ENCODE measurements around the gene RUNX2. TPM values are rescaled to one million over a fixed set of nuclear protein-coding genes. Genes with fewer than 3 reads are reported as not detected.

Gene RUNX2
- total and polyA plus RNA-seq, 9 of the 15 experiments (the other 6 are each of a cell fraction or from before 2014, with no cell fraction given): 0.29 to 1.00 (median 0.43) TPM

DNA sequence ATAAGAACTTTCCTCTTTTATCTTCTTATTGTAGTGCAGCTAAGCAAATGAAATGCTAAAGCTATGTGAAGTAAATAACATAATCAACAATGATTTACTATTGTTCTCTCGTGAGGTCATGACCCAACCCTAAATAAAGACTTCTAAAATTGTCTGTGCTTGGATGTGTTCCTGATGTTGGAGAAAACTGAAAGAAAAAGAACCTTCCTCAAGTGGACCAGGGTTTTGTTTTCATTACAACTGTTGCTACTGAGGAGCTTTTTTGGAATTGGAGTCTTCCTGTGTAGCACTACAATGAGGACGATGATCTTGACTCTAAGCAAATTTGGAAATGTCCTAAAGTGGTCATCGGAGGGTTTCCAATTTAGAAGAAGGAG lies 109.3 kb downstream of the RUNX2 start (continued):
- TF ChIP-seq HIVEP1 (CRISPR knock-in tag; IDR thresholded peaks at IDR 0.05) (no peak), ZNF316 (IDR thresholded peaks at IDR 0.05) (no peak), NR2C1 (IDR thresholded peaks at IDR 0.05) (no peak), NR2C1 (tag; IDR thresholded peaks at IDR 0.05) (peak; percentile 13; the same call in 1 of the 2 replicates), HDAC2 (IDR thresholded peaks at IDR 0.05) (no peak), RBM39 (optimal IDR thresholded peaks at IDR 0.05; ENCODE audit: low read depth, low read length) (no peak), FOXJ3 (CRISPR knock-in tag; IDR thresholded peaks at IDR 0.05) (no peak), PHF20 (IDR thresholded peaks at IDR 0.05; ENCODE audit: partially characterized antibody) (no peak), FOXA3 (CRISPR knock-in tag; conservative IDR thresholded peaks at IDR 0.05 in 1 of 2, IDR thresholded peaks at IDR 0.05 in 1 of 2) (no peak), FOSL1 (tag; conservative IDR thresholded peaks at IDR 0.05) (no peak; the same call in 1 of the 2 replicates), ZKSCAN8 (CRISPR knock-in tag; IDR thresholded peaks at IDR 0.05) (peak; percentile 14; the same call in 1 of the 2 replicates), ELF1 (tag; IDR thresholded peaks at IDR 0.05) (no peak), HNRNPK (IDR thresholded peaks at IDR 0.05; ENCODE audit: low read depth, low read length, poor library complexity, severe bottlenecking) (no peak), ZNF212 (CRISPR knock-in tag; IDR thresholded peaks at IDR 0.05) (no peak)
- TF ChIP-seq, protein P1, sequence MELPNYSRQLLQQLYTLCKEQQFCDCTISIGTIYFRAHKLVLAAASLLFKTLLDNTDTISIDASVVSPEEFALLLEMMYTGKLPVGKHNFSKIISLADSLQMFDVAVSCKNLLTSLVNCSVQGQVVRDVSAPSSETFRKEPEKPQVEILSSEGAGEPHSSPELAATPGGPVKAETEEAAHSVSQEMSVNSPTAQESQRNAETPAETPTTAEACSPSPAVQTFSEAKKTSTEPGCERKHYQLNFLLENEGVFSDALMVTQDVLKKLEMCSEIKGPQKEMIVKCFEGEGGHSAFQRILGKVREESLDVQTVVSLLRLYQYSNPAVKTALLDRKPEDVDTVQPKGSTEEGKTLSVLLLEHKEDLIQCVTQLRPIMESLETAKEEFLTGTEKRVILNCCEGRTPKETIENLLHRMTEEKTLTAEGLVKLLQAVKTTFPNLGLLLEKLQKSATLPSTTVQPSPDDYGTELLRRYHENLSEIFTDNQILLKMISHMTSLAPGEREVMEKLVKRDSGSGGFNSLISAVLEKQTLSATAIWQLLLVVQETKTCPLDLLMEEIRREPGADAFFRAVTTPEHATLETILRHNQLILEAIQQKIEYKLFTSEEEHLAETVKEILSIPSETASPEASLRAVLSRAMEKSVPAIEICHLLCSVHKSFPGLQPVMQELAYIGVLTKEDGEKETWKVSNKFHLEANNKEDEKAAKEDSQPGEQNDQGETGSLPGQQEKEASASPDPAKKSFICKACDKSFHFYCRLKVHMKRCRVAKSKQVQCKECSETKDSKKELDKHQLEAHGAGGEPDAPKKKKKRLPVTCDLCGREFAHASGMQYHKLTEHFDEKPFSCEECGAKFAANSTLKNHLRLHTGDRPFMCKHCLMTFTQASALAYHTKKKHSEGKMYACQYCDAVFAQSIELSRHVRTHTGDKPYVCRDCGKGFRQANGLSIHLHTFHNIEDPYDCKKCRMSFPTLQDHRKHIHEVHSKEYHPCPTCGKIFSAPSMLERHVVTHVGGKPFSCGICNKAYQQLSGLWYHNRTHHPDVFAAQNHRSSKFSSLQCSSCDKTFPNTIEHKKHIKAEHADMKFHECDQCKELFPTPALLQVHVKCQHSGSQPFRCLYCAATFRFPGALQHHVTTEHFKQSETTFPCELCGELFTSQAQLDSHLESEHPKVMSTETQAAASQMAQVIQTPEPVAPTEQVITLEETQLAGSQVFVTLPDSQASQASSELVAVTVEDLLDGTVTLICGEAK (IDR thresholded peaks at IDR 0.05): 0 out of 2 replicates have a peak, but pooled peaks have one; percentile 6
- TF ChIP-seq, protein P1 (CRISPR knock-in tag; IDR thresholded peaks at IDR 0.05): no peak
- TF ChIP-seq, protein P2, sequence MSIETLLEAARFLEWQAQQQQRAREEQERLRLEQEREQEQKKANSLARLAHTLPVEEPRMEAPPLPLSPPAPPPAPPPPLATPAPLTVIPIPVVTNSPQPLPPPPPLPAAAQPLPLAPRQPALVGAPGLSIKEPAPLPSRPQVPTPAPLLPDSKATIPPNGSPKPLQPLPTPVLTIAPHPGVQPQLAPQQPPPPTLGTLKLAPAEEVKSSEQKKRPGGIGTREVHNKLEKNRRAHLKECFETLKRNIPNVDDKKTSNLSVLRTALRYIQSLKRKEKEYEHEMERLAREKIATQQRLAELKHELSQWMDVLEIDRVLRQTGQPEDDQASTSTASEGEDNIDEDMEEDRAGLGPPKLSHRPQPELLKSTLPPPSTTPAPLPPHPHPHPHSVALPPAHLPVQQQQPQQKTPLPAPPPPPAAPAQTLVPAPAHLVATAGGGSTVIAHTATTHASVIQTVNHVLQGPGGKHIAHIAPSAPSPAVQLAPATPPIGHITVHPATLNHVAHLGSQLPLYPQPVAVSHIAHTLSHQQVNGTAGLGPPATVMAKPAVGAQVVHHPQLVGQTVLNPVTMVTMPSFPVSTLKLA (conservative IDR thresholded peaks at IDR 0.05): no peak

Data from K562 (cell line).